ENCODE measurements around the gene FAM219A.

Gene FAM219A

GRCh38 chr9:34428325-34428958 is 29.9 kb downstream of the FAM219A start:
- no peak overlapping the region for H3K4me2 ChIP-seq (ENCODE audit: low read length)
- no peaks in the 10 kb centered on the region for H3K27me3 ChIP-seq (ENCODE audit: insufficient read depth, low read length)
- TF ChIP-seq EZH2 (IDR thresholded peaks at IDR 0.05; ENCODE audit: borderline replicate concordance, low read length) (no peak), CTCF (IDR thresholded peaks at IDR 0.05; ENCODE audit: low read length) (no peak)
- H3K9me2 ChIP-seq (ENCODE audit: low read depth, low read length), result no peaks in the 10 kb centered on the region
- H2AFZ ChIP-seq (ENCODE audit: low read length), result no peak overlapping the region
- no peaks in the 10 kb centered on the region for H3K36me3 ChIP-seq (ENCODE audit: insufficient read depth, low read length)
- no peak overlapping the region for H3K9ac ChIP-seq (ENCODE audit: low read length)
- no peaks in the 10 kb centered on the region for H4K20me1 ChIP-seq (ENCODE audit: insufficient read depth, low read length)
- H3K4me3 ChIP-seq (ENCODE audit: low read depth, low read length, poor library complexity, severe bottlenecking), result no peak overlapping the region
- no peaks in the 10 kb centered on the region for H3F3A ChIP-seq (ENCODE audit: insufficient read depth, low read length)
- no peaks in the 10 kb centered on the region for H3K9me3 ChIP-seq (ENCODE audit: low read length)
- no peaks in the 10 kb centered on the region for H3K4me1 ChIP-seq (ENCODE audit: insufficient read depth, low read length, severe bottlenecking)
- H3K79me2 ChIP-seq (ENCODE audit: insufficient read depth, low read length), result no peaks in the 10 kb centered on the region
- no peak overlapping the region for H3K27ac ChIP-seq (ENCODE audit: low read depth, low read length, poor library complexity, severe bottlenecking)

GRCh38 chr9:34426347-34427074 is 31.9 kb downstream of the FAM219A start:
- Histone ChIP-seq H3K36me3 (ENCODE audit: insufficient read depth, low read length) (no peaks in the 10 kb centered on the region), H4K20me1 (ENCODE audit: insufficient read depth, low read length) (no peaks in the 10 kb centered on the region), H3K9me3 (ENCODE audit: low read length) (no peaks in the 10 kb centered on the region), H3K4me1 (ENCODE audit: insufficient read depth, low read length, severe bottlenecking) (no peaks in the 10 kb centered on the region), H3K4me3 (ENCODE audit: low read depth, low read length, poor library complexity, severe bottlenecking) (no peak overlapping the region), H3K9me2 (ENCODE audit: low read depth, low read length) (no peaks in the 10 kb centered on the region), H3F3A (ENCODE audit: insufficient read depth, low read length) (no peaks in the 10 kb centered on the region), H3K9ac (ENCODE audit: low read length) (no peak overlapping the region), H3K79me2 (ENCODE audit: insufficient read depth, low read length) (no peaks in the 10 kb centered on the region), H3K27ac (ENCODE audit: low read depth, low read length, poor library complexity, severe bottlenecking) (no peak overlapping the region), H3K4me2 (ENCODE audit: low read length) (no peak overlapping the region), H2AFZ (ENCODE audit: low read length) (no peak overlapping the region), H3K27me3 (ENCODE audit: insufficient read depth, low read length) (no peaks in the 10 kb centered on the region)
- TF ChIP-seq EZH2 (IDR thresholded peaks at IDR 0.05; ENCODE audit: borderline replicate concordance, low read length), result no peak
- no peak for TF ChIP-seq CTCF (IDR thresholded peaks at IDR 0.05; ENCODE audit: low read length)

GRCh38 chr9:34419716-34420504 is 38.5 kb downstream of the FAM219A start:
- H3K9me3 ChIP-seq (ENCODE audit: low read length), result no peaks in the 10 kb centered on the region
- no peak overlapping the region for H3K4me2 ChIP-seq (ENCODE audit: low read length)
- H2AFZ ChIP-seq (ENCODE audit: low read length), result no peak overlapping the region
- no peaks in the 10 kb centered on the region for H3K4me1 ChIP-seq (ENCODE audit: insufficient read depth, low read length, severe bottlenecking)
- no peak overlapping the region for H3K27ac ChIP-seq (ENCODE audit: low read depth, low read length, poor library complexity, severe bottlenecking)
- H3K79me2 ChIP-seq (ENCODE audit: insufficient read depth, low read length), result no peaks in the 10 kb centered on the region
- H3K9ac ChIP-seq (ENCODE audit: low read length), result no peak overlapping the region
- no peaks in the 10 kb centered on the region for H3K9me2 ChIP-seq (ENCODE audit: low read depth, low read length)
- no peaks in the 10 kb centered on the region for H3K27me3 ChIP-seq (ENCODE audit: insufficient read depth, low read length)
- no peaks in the 10 kb centered on the region for H3F3A ChIP-seq (ENCODE audit: insufficient read depth, low read length)
- no peaks in the 10 kb centered on the region for H3K36me3 ChIP-seq (ENCODE audit: insufficient read depth, low read length)
- no peaks in the 10 kb centered on the region for H4K20me1 ChIP-seq (ENCODE audit: insufficient read depth, low read length)
- no peak for TF ChIP-seq EZH2 (IDR thresholded peaks at IDR 0.05; ENCODE audit: borderline replicate concordance, low read length)
- no peak for TF ChIP-seq CTCF (IDR thresholded peaks at IDR 0.05; ENCODE audit: low read length)
- no peak overlapping the region for H3K4me3 ChIP-seq (ENCODE audit: low read depth, low read length, poor library complexity, severe bottlenecking)

Measured in OCI-LY1 (cell line).